Caco-2 (cell line): Measurements from ENCODE around the gene ADAD2. TPM values are rescaled to one million over a fixed set of nuclear protein-coding genes. Genes with fewer than 3 reads are reported as not detected.

Experiments used
- BruUV-seq: library from RNA; stranded (reverse); fragments of 400-500 nt; replicated peaks from 2 replicates; lab custom pipeline; 2021; lab: Mats Ljungman, UMichigan
- CTCF ChIA-PET: fragments of 300-600 bp; sonication (Branson Sonifier 250); formaldehyde crosslinking; loops from one replicate; lab custom pipeline; 2022; ENCODE audit warnings: antibody characterized with exemption; lab: Charles Lee
- POLR2A ChIA-PET: fragments of 300-600 bp; sonication (Branson Sonifier 250); formaldehyde crosslinking; loops from one replicate; lab custom pipeline; 2022; ENCODE audit warnings: antibody characterized with exemption; lab: Charles Lee
- DNase-seq, 2 experiments: peaks; one replicate each; pipeline versions ENCODE4 v3.0.0 to v3.0.0-alpha.2; 2020 to 2022
- H3K27me3 ChIP-seq: replicated peaks from 2 replicates; pipeline ENCODE4 v1.6.0; 2011; ENCODE audit warnings: low read length; ENCODE audit not compliant: control insufficient read depth, insufficient read depth
- H3K36me3 ChIP-seq: 2 replicates; pipeline ENCODE4 v1.5.1; 2011; ENCODE audit warnings: low read length; ENCODE audit not compliant: control insufficient read depth, insufficient read depth
- H3K4me1 ChIP-seq: fragments of 250-450 bp; sonication (Bioruptor Pico); 2 replicates; pipeline ENCODE4 v1.5.1; 2020; ENCODE audit warnings: mild to moderate bottlenecking
- H3K4me3 ChIP-seq: 2 replicates; pipeline ENCODE4 v1.5.1; 2011; ENCODE audit warnings: low read depth, mild to moderate bottlenecking, control low read depth, low read length
- H3K9me3 ChIP-seq: fragments of 250-450 bp; sonication (Bioruptor Pico); 2 replicates; pipeline ENCODE4 v1.5.1; 2020; ENCODE audit warnings: mild to moderate bottlenecking, moderate library complexity
- H3K27ac Mint-ChIP-seq: one replicate; pipeline ENCODE4 v1.8.0; 2022; ENCODE audit warnings: mixed read lengths; ENCODE audit not compliant: unreplicated experiment
- H3K27me3 Mint-ChIP-seq: one replicate; pipeline ENCODE4 v1.8.0; 2022; ENCODE audit warnings: mixed read lengths; ENCODE audit not compliant: insufficient read depth, unreplicated experiment
- H3K36me3 Mint-ChIP-seq: one replicate; pipeline ENCODE4 v1.8.0; 2022; ENCODE audit warnings: mild to moderate bottlenecking, mixed read lengths; ENCODE audit not compliant: insufficient read depth, unreplicated experiment
- H3K4me1 Mint-ChIP-seq: one replicate; pipeline ENCODE4 v1.8.0; 2022; ENCODE audit warnings: low read depth, mixed read lengths; ENCODE audit not compliant: unreplicated experiment
- H3K4me3 Mint-ChIP-seq: one replicate; pipeline ENCODE4 v1.8.0; 2022; ENCODE audit warnings: mild to moderate bottlenecking, moderate library complexity, mixed read lengths; ENCODE audit not compliant: unreplicated experiment
- H3K9me3 Mint-ChIP-seq: one replicate; pipeline ENCODE4 v1.8.0; 2022; ENCODE audit warnings: mixed read lengths; ENCODE audit not compliant: unreplicated experiment
- CTCF ChIP-seq, 2 experiments: fragments of 200-600 bp in 1 of 2; IDR thresholded peaks; 1 replicate in 1 of 2; 2 replicates in 1 of 2; pipeline versions ENCODE4 v1.5.1 to v1.8.0; 2011 to 2022; ENCODE audit warnings: antibody characterized with exemption in 1 of 2, control low read depth in 1 of 2, inconsistent platforms in 1 of 2, low read depth in 1 of 2, low read length in 1 of 2, mild to moderate bottlenecking in 1 of 2, moderate library complexity in 1 of 2; ENCODE audit not compliant: insufficient read depth in 1 of 2, severe bottlenecking in 1 of 2, unreplicated experiment in 1 of 2
- intact Hi-C: fragments of 100-400 bp; cut with micrococcal nuclease; formaldehyde crosslinking; loops from one replicate; pipeline ENCODE4 v1.10.0; 2022; ENCODE audit not compliant: unreplicated experiment
- total RNA-seq: library from RNA; stranded (reverse); gene quantifications from 2 replicates; pipeline ENCODE4 v1.2.3, GENCODE V29; 2022

Gene ADAD2
- total RNA-seq, 1 experiment from 2014 or later, result not detected

- Mint-ChIP-seq H3K27ac (no peak overlapping the region), H3K36me3 (peaks cover 24% of the 10 kb centered on the region), H3K27me3 (no peaks in the 10 kb centered on the region), H3K9me3 (no peaks in the 10 kb centered on the region), H3K4me3 (no peak overlapping the region), H3K4me1 (peaks cover 6% of the 10 kb centered on the region)
- no peak for DNase-seq
- intact Hi-C loops, result loop anchor here (10.0 kb wide), 1 partner anchor 302 kb away; no protein-coding TSS in a partner anchor
- H3K4me3 ChIP-seq, result no peak overlapping the region
- BruUV-seq, result no TSS peak
- H3K9me3 ChIP-seq, result no peaks in the 10 kb centered on the region
- no peaks in the 10 kb centered on the region for H3K27me3 ChIP-seq
- ChIA-PET POLR2A (no interaction called here), CTCF (interaction anchor here (0.5 kb wide), 2 partner anchors 61 to 161 kb away, joined by 3 to 5 read pairs; no protein-coding TSS in a partner anchor)
- TF ChIP-seq CTCF (IDR thresholded peaks at IDR 0.05; ENCODE audit: insufficient read depth in 1 of 2, low read depth in 1 of 2, low read length in 1 of 2, severe bottlenecking in 1 of 2, unreplicated experiment in 1 of 2), result no peak
- no peaks in the 10 kb centered on the region for H3K4me1 ChIP-seq
- H3K36me3 ChIP-seq, result peaks cover 4% of the 10 kb centered on the region
These were observed 8.0 kb upstream of the ADAD2 start for GRCh38 chr16:84182680-84183571.

- Mint-ChIP-seq H3K4me1 (peaks cover 6% of the 10 kb centered on the region), H3K27ac (no peak overlapping the region), H3K36me3 (peaks cover 24% of the 10 kb centered on the region), H3K27me3 (no peaks in the 10 kb centered on the region), H3K9me3 (no peaks in the 10 kb centered on the region), H3K4me3 (no peak overlapping the region)
- Histone ChIP-seq H3K36me3 (peaks cover 4% of the 10 kb centered on the region), H3K4me1 (no peaks in the 10 kb centered on the region), H3K9me3 (no peaks in the 10 kb centered on the region), H3K27me3 (no peaks in the 10 kb centered on the region), H3K4me3 (no peak overlapping the region)
- no peak for TF ChIP-seq CTCF (IDR thresholded peaks at IDR 0.05; ENCODE audit: insufficient read depth in 1 of 2, low read depth in 1 of 2, low read length in 1 of 2, severe bottlenecking in 1 of 2, unreplicated experiment in 1 of 2)
- ChIA-PET CTCF (interaction anchor here (0.5 kb wide), 1 partner anchor 160 kb away, joined by 3 read pairs; no protein-coding TSS in a partner anchor), POLR2A (no interaction called here)
- no TSS peak for BruUV-seq
- intact Hi-C loops, result loop anchor here (10.0 kb wide), 1 partner anchor 301 kb away; no protein-coding TSS in a partner anchor
- no peak for DNase-seq
These were observed 7.4 kb upstream of the ADAD2 start for GRCh38 chr16:84183572-84183875.

- Mint-ChIP-seq H3K4me1 (peaks cover 6% of the 10 kb centered on the region), H3K27ac (no peak overlapping the region), H3K36me3 (peaks cover 24% of the 10 kb centered on the region), H3K27me3 (no peaks in the 10 kb centered on the region), H3K4me3 (no peak overlapping the region), H3K9me3 (no peaks in the 10 kb centered on the region)
- intact Hi-C loops, result loop anchor here (10.0 kb wide), 1 partner anchor 301 kb away; no protein-coding TSS in a partner anchor
- no peaks in the 10 kb centered on the region for H3K27me3 ChIP-seq
- ChIA-PET CTCF (interaction anchor here (0.5 kb wide), 1 partner anchor 160 kb away, joined by 3 read pairs; no protein-coding TSS in a partner anchor), POLR2A (no interaction called here)
- H3K4me3 ChIP-seq, result no peak overlapping the region
- H3K36me3 ChIP-seq, result peaks cover 4% of the 10 kb centered on the region
- H3K4me1 ChIP-seq, result no peaks in the 10 kb centered on the region
- BruUV-seq, result no TSS peak
- H3K9me3 ChIP-seq, result no peaks in the 10 kb centered on the region
- no peak for TF ChIP-seq CTCF (IDR thresholded peaks at IDR 0.05; ENCODE audit: insufficient read depth in 1 of 2, low read depth in 1 of 2, low read length in 1 of 2, severe bottlenecking in 1 of 2, unreplicated experiment in 1 of 2)
- no peak for DNase-seq
These were observed 6.9 kb upstream of the ADAD2 start for GRCh38 chr16:84183911-84184591.
